ENCODE results near the gene SIX1. TPM values are rescaled to one million over a fixed set of nuclear protein-coding genes. Genes with fewer than 3 reads are reported as not detected.

SIX1 gene
- polyA plus RNA-seq, 1 donor: 10.9 TPM

Other genes starting within 250 kb of the SIX1 start
- 1.0 TPM for gene C14orf39, start 163.4 kb downstream of the SIX1 start, polyA plus RNA-seq (ENCODE audit: insufficient read length)
- gene SIX6, start 140.3 kb downstream of the SIX1 start, polyA plus RNA-seq (ENCODE audit: insufficient read length): not detected
- 8.6 TPM for gene SIX4, start 74.9 kb upstream of the SIX1 start, polyA plus RNA-seq (ENCODE audit: insufficient read length)
- 53.0 TPM for gene MNAT1, start 85.3 kb upstream of the SIX1 start, polyA plus RNA-seq (ENCODE audit: insufficient read length)

Measured in left kidney (tissue), 1 donor.